ENCODE measurements around the gene SYNPR. TPM values are rescaled to one million over a fixed set of nuclear protein-coding genes. Genes with fewer than 3 reads are reported as not detected.

The SYNPR gene
- total RNA-seq, 4 donors from 2014 or later: 0.11 to 0.63 (median 0.13) TPM; not detected in 1

DNA sequence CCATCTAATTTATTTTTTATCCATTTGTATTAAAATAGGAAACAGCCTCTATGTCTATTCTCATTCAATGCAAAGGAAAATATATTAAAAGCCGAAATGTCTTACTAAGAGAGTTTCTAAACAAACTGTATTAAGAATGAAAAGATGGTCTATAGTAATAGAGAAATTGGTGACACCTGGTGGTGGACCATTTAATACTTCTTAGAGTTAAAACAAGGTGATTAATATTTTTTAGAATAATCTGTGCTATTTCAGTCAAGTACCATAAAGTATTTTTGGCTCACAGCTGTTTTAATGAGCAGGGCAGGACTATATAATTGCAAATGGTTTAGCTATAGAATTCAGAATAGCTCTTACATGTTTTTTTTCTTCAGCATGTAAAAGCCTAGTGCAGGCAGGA is 55.7 kb downstream of the SYNPR start:
- WGBS, 2 donors: 65 to 72% methylated on average over 1 of the region's 1 CpG
- Histone ChIP-seq H3K4me1 (peaks cover under 1 to 9% of the 10 kb centered on the region in 2 donors), H3K27ac (no peak overlapping the region), H3K9me3 (no peaks in the 10 kb centered on the region), H3K36me3 (no peaks in the 10 kb centered on the region), H3K27me3 (no peaks in the 10 kb centered on the region), H3K4me3 (replicated peaks in 1 of 3) (no peak overlapping the region)
- no peak for TF ChIP-seq POLR2A (IDR thresholded peaks at IDR 0.05)
- TF ChIP-seq, protein P1, sequence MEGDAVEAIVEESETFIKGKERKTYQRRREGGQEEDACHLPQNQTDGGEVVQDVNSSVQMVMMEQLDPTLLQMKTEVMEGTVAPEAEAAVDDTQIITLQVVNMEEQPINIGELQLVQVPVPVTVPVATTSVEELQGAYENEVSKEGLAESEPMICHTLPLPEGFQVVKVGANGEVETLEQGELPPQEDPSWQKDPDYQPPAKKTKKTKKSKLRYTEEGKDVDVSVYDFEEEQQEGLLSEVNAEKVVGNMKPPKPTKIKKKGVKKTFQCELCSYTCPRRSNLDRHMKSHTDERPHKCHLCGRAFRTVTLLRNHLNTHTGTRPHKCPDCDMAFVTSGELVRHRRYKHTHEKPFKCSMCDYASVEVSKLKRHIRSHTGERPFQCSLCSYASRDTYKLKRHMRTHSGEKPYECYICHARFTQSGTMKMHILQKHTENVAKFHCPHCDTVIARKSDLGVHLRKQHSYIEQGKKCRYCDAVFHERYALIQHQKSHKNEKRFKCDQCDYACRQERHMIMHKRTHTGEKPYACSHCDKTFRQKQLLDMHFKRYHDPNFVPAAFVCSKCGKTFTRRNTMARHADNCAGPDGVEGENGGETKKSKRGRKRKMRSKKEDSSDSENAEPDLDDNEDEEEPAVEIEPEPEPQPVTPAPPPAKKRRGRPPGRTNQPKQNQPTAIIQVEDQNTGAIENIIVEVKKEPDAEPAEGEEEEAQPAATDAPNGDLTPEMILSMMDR (IDR thresholded peaks at IDR 0.05): no peak
- DNase-seq: no peak
- intact Hi-C loops (cut with DNase I): no loop called here

DNA sequence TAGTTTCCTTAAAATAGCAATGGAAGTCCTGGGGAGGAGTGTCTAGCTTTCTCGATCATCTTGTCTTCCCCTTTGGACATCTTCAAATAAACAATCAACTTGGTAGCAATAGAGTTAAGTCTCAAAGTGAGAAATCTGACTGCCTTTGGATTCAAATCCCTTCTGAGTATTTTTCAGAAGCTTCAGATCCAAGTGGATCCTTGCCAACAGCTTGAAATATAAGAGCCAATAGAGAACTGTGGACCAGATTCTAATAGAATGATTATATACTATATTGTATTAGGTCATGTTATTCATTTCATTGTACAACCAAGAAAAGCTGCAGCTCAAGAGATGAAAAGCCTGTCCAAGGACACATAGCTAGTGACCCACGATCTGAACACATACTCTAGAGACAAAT is 60.2 kb downstream of the SYNPR start:
- WGBS, 2 donors: 43 to 64% methylated on average over 2 of the region's 2 CpGs
- no peaks in the 10 kb centered on the region for H3K36me3 ChIP-seq
- no peak overlapping the region for H3K27ac ChIP-seq
- DNase-seq: no peak
- H3K4me3 ChIP-seq (replicated peaks in 1 of 3): no peak overlapping the region
- peaks cover 0 to 9% of the 10 kb centered on the region in 2 donors for H3K4me1 ChIP-seq
- H3K9me3 ChIP-seq: no peaks in the 10 kb centered on the region
- intact Hi-C loops (cut with DNase I): no loop called here
- no peaks in the 10 kb centered on the region for H3K27me3 ChIP-seq
- no peak for TF ChIP-seq POLR2A (IDR thresholded peaks at IDR 0.05)
- TF ChIP-seq, protein P1 (IDR thresholded peaks at IDR 0.05): no peak

DNA sequence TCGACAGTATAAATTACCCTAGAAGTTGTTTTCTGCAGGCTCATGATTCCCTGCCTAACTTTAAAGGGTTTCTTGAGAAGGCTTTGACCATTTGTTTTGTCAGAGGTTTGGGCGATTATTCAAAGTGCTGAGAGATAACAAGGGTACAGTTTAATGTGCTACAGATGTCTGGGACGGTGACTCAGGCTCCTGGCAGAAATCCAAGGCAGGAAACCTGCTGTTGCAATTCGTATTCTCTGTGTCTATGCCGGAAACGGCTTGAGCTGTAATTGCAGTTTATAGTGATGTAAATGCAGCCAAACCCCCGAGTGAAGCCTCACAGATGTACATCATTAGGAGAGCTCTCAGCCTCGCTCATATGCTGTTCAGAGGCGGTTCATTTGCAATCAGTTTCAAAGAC is 65.6 kb downstream of the SYNPR start:
- H3K9me3 ChIP-seq: no peaks in the 10 kb centered on the region
- H3K4me3 ChIP-seq (replicated peaks in 1 of 3): no peak overlapping the region
- no peaks in the 10 kb centered on the region for H3K4me1 ChIP-seq
- DNase-seq: peak; percentile 45 to 58
- H3K27me3 ChIP-seq: no peaks in the 10 kb centered on the region
- intact Hi-C loops (cut with DNase I): no loop called here
- whole genome bisulfite sequencing, 2 donors: 4 to 14% methylated on average over 9 of the region's 9 CpGs
- H3K36me3 ChIP-seq: no peaks in the 10 kb centered on the region
- TF ChIP-seq POLR2A (IDR thresholded peaks at IDR 0.05): no peak
- TF ChIP-seq, protein P1 (IDR thresholded peaks at IDR 0.05): no peak
- no peak overlapping the region for H3K27ac ChIP-seq

DNA sequence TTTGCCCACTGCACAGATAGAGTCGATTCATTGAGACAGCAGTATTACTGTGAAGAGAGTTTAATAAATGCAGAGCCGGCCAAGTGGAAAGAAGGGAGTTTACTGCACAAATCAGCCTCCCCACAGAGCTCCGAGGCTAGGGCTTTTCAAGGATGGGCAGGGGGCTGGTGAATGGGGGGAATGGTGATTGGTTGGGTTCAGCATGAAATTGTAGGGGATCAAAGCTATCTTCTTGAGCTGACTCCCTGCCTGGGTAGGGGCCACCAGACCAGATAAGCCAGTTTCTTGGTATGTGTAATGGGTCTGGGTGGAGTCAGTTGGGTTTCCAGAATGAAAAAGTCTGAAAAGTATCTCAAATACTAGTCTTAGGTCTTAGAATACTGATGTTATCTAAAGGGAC is 66.6 kb downstream of the SYNPR start:
- intact Hi-C loops (cut with DNase I): no loop called here
- no peak for DNase-seq
- H3K27me3 ChIP-seq: no peaks in the 10 kb centered on the region
- H3K9me3 ChIP-seq: no peaks in the 10 kb centered on the region
- no peak overlapping the region for H3K4me3 ChIP-seq (replicated peaks in 1 of 3)
- no peak overlapping the region for H3K27ac ChIP-seq
- H3K4me1 ChIP-seq: no peaks in the 10 kb centered on the region
- TF ChIP-seq, protein P1 (IDR thresholded peaks at IDR 0.05): no peak
- TF ChIP-seq POLR2A (IDR thresholded peaks at IDR 0.05): no peak
- WGBS, 2 donors: 33 to 37% methylated on average over 3 of the region's 3 CpGs
- no peaks in the 10 kb centered on the region for H3K36me3 ChIP-seq

DNA sequence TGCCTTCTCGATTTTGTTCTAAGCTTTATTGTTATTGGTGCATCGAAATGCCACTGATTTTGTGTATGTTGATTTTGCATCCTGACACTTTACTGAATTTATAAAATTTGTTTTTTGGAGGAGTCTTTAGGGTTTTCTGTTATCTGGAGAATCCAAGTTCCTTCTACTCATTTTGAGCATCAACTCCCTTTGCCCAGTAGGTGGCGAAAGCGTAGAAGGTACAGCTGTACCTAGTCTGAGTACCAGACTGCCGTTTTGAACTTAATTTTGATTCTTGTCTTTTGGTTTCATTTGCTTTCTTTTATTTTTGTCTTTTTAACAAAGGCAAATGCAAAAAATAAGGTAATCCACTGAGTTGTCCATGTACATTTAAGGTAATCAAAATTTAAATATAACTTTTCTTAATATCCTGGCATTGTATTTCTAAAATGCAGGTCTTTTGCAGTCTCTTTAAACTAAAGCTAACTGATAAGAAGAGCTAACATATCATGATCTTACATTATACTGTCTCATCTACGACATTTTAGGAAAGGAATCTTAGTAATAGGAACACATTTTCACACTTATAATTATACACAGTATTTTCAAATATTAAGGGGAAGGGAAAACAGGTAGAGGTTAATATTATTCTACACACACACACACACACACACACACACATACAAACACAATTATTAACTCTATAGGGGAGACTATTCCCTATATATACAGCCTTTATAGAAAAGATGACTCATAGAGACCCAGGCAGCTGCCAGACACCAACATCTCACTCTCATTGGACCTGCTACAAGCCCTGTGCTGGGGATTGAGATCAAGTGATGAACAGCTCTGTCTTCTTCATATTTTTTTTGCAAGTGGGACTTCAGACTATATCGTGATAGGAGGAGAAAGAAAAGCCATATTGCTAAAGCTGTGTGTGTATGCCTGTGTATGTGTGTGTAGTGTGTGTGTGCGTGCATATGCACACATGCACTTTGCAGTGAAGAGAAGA is 71.8 kb downstream of the SYNPR start:
- Histone ChIP-seq H3K4me1 (no peaks in the 10 kb centered on the region), H3K27me3 (no peaks in the 10 kb centered on the region), H3K9me3 (no peaks in the 10 kb centered on the region), H3K27ac (no peak overlapping the region), H3K36me3 (no peaks in the 10 kb centered on the region), H3K4me3 (replicated peaks in 1 of 3) (no peak overlapping the region)
- 22 to 25% methylated on average over 8 of the region's 8 CpGs for WGBS, 2 donors
- intact Hi-C loops (cut with DNase I): loop anchor here (5.0 to 10.0 kb wide), 2 partner anchors 467 to 1135 kb away; partner anchors contain the start of gene C3orf49
- TF ChIP-seq POLR2A (IDR thresholded peaks at IDR 0.05): no peak
- TF ChIP-seq, protein P1 (IDR thresholded peaks at IDR 0.05): peak in 5 of 6 experiments; percentile 52 to 73 (median 65)
- DNase-seq: peak; percentile 58 to 71
